Body of pancreas (tissue), 4 donors: ENCODE results near the gene IER5. TPM values are rescaled to one million over a fixed set of nuclear protein-coding genes. Genes with fewer than 3 reads are reported as not detected.

Experiments
- ATAC-seq: fragments of 150-250 bp; one replicate; pipeline ENCODE4 v1.9.1; 2016
- DNase-seq, 4 donors: peaks; one replicate each; pipeline ENCODE4 v3.0.0-alpha.2; 2019
- H3K27ac ChIP-seq, 4 donors: fragments of 200-600 bp; sonication (generic); 1 replicate in 3 of 4; 2 replicates in 1 of 4; pipeline versions ENCODE4 v1.5.1 to v1.6.1; 2016 to 2019; ENCODE audit warnings: mild to moderate bottlenecking in 1 of 4, mixed read lengths in 1 of 4, moderate library complexity in 1 of 4
- H3K27me3 ChIP-seq, 2 donors: fragments of 200-600 bp; sonication (generic); one replicate each; pipeline ENCODE4 v1.6.0; 2016; ENCODE audit warnings: mild to moderate bottlenecking in 1 of 2
- H3K36me3 ChIP-seq, 2 donors: fragments of 200-600 bp; sonication (generic); replicated peaks in 1 of 2; 2 replicates each; pipeline ENCODE4 v1.5.1; 2016; ENCODE audit warnings: low read depth in 2 of 2; ENCODE audit not compliant: insufficient read depth in 1 of 2
- H3K4me1 ChIP-seq: fragments of 200-600 bp; sonication (generic); one replicate; pipeline ENCODE4 v1.6.0; 2016
- H3K4me3 ChIP-seq, 2 donors: fragments of 200-600 bp; sonication (generic); 1 replicate in 1 of 2; 2 replicates in 1 of 2; pipeline ENCODE4 v1.5.1; 2016 to 2019
- H3K9me3 ChIP-seq, 3 donors: fragments of 200-600 bp; sonication (generic); 1 replicate in 2 of 3; 2 replicates in 1 of 3; pipeline ENCODE4 v1.5.1; 2016
- CTCF ChIP-seq, 7 experiments: fragments of 450-650 bp in 4 of 7; fragments of 200-600 bp in 3 of 7; sonication (generic) in 3 of 7; IDR thresholded peaks; one replicate each; pipeline ENCODE4 v1.5.1; 2016 to 2019; ENCODE audit warnings: antibody characterized with exemption in 7 of 7
- POLR2A ChIP-seq, 3 donors: fragments of 450-650 bp; IDR thresholded peaks; one replicate each; pipeline ENCODE4 v1.6.1; 2016; ENCODE audit warnings: antibody characterized with exemption in 3 of 3, mild to moderate bottlenecking in 2 of 3
- WGBS, 2 donors: methylation state at CpG; one replicate each; pipeline ENCODE4 v1.1.5; 2017; 5-methylcytosine and 5-hydroxymethylcytosine counted together
- intact Hi-C: fragments of 100-400 bp; cut with DNase I; formaldehyde crosslinking; loops from one replicate; pipeline ENCODE4 v1.15.1; 2023
- total RNA-seq, 2 donors: library from RNA; depleted of rRNA; stranded (reverse); fragments of >200 nt; gene quantifications; one replicate each; pipeline ENCODE4 v1.1.0, GENCODE V29; 2016

Gene IER5
- total RNA-seq, 2 donors from 2014 or later, result 6.6 to 6.7 TPM

GRCh38 chr1:181139631-181140061 is 51.1 kb downstream of the IER5 start:
- Histone ChIP-seq H3K9me3 (no peaks in the 10 kb centered on the region), H3K4me3 (no peak overlapping the region), H3K27ac (no peak overlapping the region), H3K36me3 (no peaks in the 10 kb centered on the region), H3K4me1 (peaks cover 29% of the 10 kb centered on the region), H3K27me3 (no peaks in the 10 kb centered on the region)
- intact Hi-C loops, result loop anchor here (5.0 to 10.0 kb wide), 3 partner anchors 52 to 245 kb away; partner anchors contain the start of genes IER5 and MR1
- WGBS, 2 donors, result 43 to 63% methylated on average over 4 of the region's 5 CpGs
- DNase-seq (no peak), ATAC-seq (no peak)
- TF ChIP-seq CTCF (IDR thresholded peaks at IDR 0.05), result no peak
- no peak for TF ChIP-seq POLR2A (IDR thresholded peaks at IDR 0.05)

- 74 to 82% methylated on average over 4 of the region's 4 CpGs for WGBS, 2 donors
- Histone ChIP-seq H3K36me3 (no peaks in the 10 kb centered on the region), H3K27me3 (no peaks in the 10 kb centered on the region), H3K4me3 (no peak overlapping the region), H3K9me3 (no peaks in the 10 kb centered on the region), H3K4me1 (peaks cover 21% of the 10 kb centered on the region), H3K27ac (no peak overlapping the region)
- DNase-seq, result no peak
- no peak for ATAC-seq
- TF ChIP-seq CTCF (IDR thresholded peaks at IDR 0.05) (no peak), POLR2A (IDR thresholded peaks at IDR 0.05) (no peak)
- intact Hi-C loops, result loop anchor here (5.0 to 10.0 kb wide), 3 partner anchors 53 to 246 kb away; partner anchors contain the start of genes IER5 and MR1
Observed at GRCh38 chr1:181140398-181140797, 51.9 kb downstream of the IER5 start.

- TF ChIP-seq CTCF (IDR thresholded peaks at IDR 0.05) (no peak), POLR2A (IDR thresholded peaks at IDR 0.05) (no peak)
- peaks cover 16% of the 10 kb centered on the region for H3K4me1 ChIP-seq
- no peak for DNase-seq
- H3K27me3 ChIP-seq, result no peaks in the 10 kb centered on the region
- no peak for ATAC-seq
- H3K4me3 ChIP-seq, result no peak overlapping the region
- H3K9me3 ChIP-seq, result no peaks in the 10 kb centered on the region
- no peaks in the 10 kb centered on the region for H3K36me3 ChIP-seq
- 73 to 76% methylated on average over 3 of the region's 3 CpGs for WGBS, 2 donors
- no peak overlapping the region for H3K27ac ChIP-seq
- intact Hi-C loops, result loop anchor here (5.0 to 10.0 kb wide), 3 partner anchors 54 to 246 kb away; partner anchors contain the start of genes IER5 and MR1
Observed at GRCh38 chr1:181140891-181141290, 52.4 kb downstream of the IER5 start.

GRCh38 chr1:181141431-181141910 is 53.0 kb downstream of the IER5 start:
- WGBS, 2 donors, result 30 to 44% methylated on average over 2 to 5 of the region's 5 CpGs
- peak; percentile 41 for ATAC-seq

More at GRCh38 chr1:181141431-181141910, 53.0 kb downstream of the IER5 start:
- Histone ChIP-seq H3K9me3 (no peaks in the 10 kb centered on the region), H3K27ac (no peak overlapping the region), H3K36me3 (no peaks in the 10 kb centered on the region), H3K27me3 (no peaks in the 10 kb centered on the region), H3K4me1 (peaks cover 13% of the 10 kb centered on the region), H3K4me3 (no peak overlapping the region)
- no peak for TF ChIP-seq CTCF (IDR thresholded peaks at IDR 0.05)
- TF ChIP-seq POLR2A (IDR thresholded peaks at IDR 0.05), result no peak
- intact Hi-C loops, result loop anchor here (5.0 to 10.0 kb wide), 3 partner anchors 54 to 247 kb away; partner anchors contain the start of genes IER5 and MR1
- peak in 3 of 4 donors; percentile 26 to 58 (median 52) for DNase-seq

Other genes with a start within 250 kb of the IER5 start
- gene KIAA1614, start 175.8 kb upstream of the IER5 start, total RNA-seq, result 1 to 10 TPM in 1 of 2 donors, under 1 TPM in 1; 0.52 to 4.3 TPM
- 10 to 100 TPM in 1 of 2 donors, 1 to 10 TPM in 1; 8.6 to 10.9 TPM for gene STX6, start 65.8 kb upstream of the IER5 start, total RNA-seq
- 1 to 10 TPM; 2.3 to 4.9 TPM for gene MR1, start 54.7 kb upstream of the IER5 start, total RNA-seq